SKM-1 treated with dmso at 0.1 percent for 144 hours (cell line): Measurements from ENCODE around the gene RNF125.
A peak's percentile ranks its signal among the peaks of the same experiment; 100 is the strongest.

Source experiments
- DNase-seq: peaks from one replicate; lab custom pipeline; 2025; ENCODE audit not compliant: unreplicated experiment; lab: John Stamatoyannopoulos, UW

Gene RNF125

DNA sequence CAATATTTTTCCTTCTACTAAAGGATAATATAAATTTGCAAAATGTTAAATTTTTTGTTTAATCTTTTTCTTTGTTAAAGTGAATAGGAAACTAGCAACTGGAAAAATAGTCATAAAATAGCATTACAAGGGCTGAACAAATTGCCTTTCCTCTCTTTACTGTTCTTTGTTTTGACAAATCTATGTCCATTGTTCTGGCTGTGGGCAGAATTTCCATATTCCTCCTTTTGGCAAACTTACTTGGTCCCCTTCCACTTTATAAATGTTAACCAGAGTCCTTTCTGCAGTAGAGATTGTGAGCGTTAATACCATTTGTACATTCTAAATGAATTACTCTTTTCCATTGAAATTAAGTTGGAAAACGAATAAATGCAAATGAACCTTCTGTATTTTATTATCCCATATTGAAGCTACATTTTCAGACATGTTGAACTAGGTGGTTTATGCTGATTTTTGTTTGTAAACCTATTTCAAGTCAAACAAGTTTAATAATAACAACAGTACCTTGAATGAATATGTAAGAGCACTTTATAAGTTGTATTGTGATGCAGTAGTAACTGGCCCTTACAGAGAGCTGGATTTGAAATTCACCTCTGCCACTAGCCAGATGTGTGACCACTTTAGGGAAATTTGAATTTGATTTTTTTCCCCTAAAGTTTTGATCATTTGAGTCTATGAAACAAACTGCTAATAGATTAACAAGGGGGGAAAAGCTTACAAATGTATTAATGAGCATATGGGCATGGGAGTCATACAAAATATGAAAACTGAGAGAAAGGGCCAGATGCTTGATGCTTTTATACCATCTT, 3.3 kb downstream of the RNF125 start:
- no peak for DNase-seq

DNA sequence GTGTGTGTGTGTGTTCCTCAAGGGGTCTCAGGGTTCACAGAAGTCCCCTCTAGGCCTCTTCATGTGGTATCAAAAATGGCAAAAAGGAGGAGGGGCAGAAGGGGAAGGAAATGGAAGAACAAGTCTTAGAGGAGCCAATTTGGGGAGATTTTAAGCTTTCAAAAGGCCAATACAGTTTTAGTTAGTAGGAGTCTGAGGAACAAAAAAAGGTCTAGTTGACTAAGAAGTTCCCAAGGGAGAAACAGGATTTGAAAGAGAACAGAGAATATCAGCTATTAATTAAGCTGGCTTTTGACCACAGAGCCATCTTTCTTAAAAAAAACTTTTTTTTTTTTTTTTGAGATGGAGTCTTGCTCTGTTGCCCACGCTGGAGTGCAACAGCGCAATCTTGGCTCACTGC, 7.1 kb downstream of the RNF125 start:
- DNase-seq, result no peak

DNA sequence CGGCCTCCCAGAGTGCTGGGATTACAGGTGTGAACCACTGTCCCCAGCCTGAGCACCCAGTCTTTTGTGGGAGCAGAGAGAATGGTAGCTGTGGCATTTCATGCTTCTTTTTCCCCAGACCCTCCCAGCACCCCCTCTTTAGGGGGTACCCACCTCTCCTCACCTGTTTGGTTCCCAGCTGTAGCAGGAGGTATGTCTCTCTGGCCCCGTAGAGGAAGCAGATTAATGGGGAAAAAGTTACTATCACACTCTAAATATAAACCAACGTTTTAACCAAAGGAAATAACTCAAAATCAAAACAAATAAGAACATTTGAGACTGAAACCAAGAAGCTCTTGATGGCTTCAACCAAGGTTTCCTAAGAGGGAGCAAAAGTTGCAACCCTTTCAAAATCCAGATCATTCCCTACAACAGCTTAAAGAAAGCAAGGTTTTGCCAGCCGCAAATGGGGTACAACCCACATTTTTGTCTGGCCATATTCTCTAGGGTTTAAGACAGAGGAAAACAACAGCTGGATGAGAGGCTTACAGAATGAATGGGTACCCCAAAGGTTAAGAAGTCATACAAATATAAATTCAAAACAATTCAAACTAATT, 8.0 kb downstream of the RNF125 start:
- DNase-seq, result no peak

DNA sequence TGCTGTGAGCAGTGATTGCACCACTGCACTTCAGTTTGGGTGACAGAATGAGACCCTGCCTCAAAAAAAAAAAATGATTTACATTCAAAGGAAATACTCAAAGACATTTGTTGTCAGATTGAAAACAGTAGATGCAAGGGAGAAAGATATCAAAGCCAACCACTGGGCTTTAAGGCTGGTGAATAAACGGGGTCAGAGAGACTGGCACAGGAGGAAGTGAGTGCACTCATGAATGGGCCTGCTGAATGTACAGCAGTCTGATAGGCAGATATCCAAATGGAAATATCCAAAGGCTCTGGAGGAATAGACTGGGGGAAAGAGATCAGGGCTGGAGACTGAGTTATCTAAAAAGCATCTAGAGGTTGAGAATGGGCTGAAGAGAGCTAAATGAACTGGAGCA, 10.9 kb downstream of the RNF125 start:
- DNase-seq, result no peak

DNA sequence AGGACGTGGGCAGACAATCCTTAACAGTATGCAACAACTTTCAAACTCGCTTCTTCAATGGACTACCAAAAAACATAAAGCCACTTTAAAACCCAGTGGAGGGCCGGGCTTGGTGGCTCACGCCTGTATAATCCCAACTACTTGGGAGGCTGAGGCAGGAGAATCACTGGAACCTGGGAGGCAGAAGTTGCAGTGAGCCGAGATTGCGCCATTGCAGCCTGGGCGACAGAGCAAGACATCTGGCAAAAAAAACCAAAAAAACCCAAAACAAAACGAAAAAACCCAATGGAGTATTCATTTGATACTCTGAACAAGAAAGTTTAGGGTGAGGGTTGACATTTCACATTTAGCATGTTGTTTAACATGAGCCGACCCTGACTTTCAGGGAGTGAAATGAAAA, 14.0 kb downstream of the RNF125 start:
- no peak for DNase-seq

DNA sequence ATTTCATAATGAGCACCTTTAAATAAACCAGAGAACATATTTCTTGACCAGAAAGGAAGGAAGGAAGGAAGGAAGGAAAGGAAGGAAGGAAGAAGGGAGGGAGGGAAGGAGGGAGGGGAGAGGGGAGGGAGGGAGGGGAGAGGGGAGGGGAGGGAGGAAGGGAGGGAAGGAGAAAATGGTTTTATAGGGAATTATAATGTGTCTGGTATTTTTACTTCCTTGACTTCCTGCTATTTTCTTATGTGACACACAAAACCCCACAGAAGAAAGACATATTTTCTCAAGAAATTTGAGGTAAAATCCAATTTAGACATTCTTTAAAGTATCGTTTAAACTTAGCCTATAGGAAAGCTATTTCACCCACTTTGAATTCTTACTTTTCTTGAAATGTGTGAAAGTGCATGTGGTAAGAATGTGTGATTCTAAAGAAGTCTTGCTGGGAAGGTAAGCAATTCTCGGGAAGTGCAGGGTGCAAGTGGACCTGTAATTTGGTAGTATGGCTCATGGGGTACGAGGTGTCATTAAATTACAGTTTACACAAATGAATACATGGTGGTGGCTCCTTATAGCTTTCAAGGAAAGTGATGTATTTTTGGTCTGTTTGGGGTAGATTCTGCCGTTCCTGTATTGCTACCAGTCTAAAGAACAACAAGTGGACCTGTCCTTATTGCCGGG, 18.0 kb downstream of the RNF125 start:
- no peak for DNase-seq

DNA sequence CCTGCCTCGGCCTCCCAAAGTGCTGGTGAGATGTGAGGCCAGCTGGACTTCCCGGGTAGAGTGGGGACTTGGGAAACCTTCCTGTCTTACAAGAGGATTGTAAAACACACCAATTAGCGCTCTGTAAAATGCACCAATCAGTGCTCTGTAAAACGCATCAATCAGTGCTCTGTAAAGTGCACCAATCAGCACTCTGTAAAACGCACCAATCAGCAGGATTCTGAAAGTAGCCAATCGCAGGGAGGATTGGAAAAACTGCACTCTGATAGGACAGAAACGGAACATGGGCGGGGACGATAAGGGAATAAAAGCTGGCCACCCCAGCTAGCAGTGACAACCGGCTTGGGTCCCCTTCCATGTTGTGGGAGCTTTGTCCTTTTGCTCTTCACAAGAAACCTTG, 19.0 kb downstream of the RNF125 start:
- no peak for DNase-seq

DNA sequence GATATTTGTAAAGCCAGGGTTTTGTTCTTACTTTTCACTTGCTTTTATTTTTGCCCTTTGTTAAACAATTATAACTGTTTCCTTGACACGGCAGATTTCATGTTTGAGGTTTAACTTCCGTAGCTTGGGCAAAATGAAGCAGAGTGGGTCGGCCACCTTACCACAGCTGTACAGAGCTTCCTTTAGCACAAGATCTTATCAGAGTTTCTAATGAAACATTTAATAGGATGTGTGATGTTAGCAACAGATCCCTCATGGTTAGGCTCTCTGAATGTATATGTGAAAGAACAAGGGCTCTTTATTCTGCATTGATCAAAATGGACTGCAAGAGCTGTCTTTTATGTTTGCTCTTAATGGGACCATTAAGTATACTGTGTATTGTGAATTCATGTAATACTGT, 22.3 kb downstream of the RNF125 start:
- DNase-seq, result peak; percentile 42

DNA sequence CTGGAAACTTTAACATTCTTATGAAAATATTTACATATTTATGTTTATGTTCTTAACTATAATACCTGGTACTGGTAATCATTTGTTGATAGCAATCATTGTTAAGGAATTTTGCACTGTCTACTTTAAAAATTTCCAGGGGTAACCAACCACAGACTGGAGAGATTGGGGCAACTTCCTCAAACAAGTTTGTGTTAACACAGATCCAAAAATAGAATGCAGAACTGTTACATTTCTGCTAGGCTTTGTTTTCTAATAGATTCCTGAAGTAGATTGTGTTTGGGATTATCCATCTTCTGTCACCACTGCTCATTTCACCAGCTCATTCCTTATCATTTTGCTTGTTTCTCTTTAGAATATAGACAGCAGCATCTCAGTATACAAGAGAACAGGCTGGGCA, 23.7 kb downstream of the RNF125 start:
- peak; percentile 81 for DNase-seq

DNA sequence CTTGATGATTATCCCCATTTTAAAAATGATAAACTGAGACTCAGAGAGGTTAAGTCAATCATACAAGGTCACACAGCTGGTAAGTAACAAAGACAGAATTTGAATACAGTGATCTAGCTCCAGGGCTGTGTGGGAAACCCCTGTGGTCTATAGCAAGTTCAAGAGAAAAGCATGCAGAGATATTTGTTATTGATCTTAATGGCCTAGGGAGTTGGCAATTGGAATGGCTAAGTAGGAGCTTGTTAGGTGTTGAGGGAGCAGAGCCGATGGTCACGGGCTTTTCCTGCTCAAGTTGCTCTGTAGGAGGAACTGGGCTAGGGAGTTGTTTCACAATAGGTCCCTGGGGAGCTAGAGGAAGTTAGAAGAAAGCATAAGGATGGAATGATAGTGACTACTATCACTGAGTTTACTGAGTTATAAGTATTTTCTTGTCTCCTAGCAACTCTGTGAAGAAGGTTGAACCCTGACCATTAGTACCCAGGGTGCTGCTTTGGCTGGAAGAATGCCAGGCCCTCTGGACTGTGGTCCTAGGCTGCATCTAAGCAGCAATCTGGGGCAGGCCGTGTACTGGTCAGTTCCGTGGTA, 30.0 kb downstream of the RNF125 start:
- DNase-seq, result peak; percentile 86

DNA sequence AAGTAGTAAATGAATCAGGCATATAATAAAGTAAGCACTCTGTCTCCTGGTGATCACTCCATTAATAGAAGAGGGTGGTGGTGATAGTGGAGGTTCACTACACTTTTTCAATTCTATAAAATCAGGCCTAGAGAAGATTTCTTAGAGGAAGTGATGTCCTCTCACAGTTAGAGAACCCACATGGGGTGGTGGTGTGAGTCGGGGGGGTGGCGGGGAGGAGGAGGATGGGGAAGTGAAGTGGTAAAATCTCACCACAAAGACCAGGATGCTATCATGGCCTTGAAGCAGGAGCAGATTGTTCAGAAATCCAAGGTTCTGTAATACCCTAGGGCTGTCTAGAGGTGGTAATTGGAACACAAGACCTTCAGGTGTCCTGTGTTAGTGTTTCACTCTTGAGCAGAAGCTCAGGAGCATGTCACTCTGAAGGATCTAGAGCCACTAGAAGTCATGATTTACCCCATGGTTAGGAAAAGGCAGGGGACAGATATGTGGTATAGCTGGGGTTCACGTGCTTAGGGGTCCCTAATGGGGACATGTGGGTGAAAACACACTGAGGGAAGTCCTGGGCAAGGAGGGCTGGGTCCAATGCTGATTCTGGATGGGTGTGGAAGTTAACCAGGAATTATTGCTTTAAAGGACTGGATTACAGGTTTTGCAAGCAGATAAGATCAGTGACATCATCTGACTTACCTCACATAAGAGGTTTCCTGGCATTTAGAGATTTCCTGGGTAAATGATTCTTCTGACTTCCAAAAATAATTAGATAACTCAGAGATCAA, 31.0 kb downstream of the RNF125 start:
- peak; percentile 79 for DNase-seq

DNA sequence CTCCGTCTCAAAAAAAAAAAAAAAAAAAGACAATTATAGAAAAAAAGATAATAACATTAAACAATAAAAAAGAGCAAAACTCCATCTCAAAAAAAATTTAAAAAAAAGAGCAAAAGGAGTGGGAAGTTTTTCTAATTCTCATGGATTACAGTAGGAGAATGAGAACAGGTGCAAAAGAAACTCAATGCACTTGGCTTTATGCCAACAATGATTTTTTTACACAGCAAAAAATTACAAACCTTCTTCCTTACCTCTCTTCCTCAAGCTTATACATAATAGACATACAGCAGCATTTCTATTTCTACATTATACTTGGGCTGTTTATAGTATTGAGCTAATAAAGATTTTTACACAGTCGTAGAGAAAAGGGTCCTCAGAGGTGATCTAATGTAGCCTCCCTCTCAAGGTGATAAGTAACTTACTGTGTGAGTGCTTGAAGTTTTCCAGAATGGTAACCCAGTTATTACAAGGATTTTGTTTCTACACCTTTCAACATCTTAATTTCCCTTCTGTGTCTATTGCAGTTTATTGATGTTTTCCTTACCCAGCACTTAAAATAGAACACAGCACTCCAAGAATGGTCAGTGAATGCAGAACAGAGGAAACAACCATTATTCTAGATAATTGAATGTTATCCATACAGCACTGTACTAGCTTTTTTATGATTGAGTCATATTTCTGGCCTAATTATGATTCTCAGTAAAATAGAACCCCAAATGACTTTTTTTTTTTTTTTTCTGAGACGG, 38.2 kb downstream of the RNF125 start:
- no peak for DNase-seq

DNA sequence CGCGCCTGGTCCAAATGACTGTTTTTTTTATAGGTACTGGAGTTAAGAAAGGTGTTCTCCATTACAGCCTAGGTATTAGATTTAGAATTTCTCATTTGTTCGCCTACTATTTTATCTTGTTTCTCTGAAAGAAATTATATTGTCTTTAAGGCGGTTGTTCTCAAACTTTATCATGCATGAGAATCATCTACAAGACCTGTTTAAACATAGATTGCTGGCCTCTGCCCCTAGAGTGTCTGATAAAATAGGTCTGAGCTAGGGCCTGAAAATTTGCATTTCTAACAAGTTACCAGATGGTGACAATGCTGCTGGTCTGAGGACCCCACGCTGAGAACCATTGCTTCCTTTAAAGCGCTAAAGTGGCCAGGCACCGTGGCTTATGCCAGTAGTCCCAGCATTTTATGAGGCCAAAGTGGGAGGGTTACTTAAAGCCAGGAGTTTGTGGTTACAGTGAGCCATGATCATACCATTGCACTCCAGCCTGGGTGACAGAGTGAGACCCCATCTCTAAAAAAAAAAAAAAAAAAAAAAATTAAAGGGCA, 39.1 kb downstream of the RNF125 start:
- DNase-seq, result no peak

DNA sequence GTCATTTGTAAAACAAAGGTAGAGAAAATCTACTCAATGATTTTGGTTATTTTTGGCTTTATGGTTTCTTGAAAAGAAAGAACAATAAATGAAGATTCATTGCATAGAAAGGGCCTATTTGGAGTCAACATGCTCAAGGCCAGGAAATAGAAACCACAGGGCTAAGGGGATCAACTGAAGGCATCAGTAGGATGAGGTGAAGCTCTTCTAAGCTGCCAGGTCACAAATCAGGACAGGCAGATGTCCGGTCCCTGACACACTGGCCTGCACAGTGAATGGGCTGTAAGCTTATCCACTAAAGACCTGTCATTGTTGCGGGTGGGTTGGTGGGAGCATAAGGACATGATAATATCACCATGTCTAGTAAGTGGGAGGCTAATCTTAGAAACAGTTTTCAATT, 41.4 kb downstream of the RNF125 start:
- DNase-seq, result no peak

DNA sequence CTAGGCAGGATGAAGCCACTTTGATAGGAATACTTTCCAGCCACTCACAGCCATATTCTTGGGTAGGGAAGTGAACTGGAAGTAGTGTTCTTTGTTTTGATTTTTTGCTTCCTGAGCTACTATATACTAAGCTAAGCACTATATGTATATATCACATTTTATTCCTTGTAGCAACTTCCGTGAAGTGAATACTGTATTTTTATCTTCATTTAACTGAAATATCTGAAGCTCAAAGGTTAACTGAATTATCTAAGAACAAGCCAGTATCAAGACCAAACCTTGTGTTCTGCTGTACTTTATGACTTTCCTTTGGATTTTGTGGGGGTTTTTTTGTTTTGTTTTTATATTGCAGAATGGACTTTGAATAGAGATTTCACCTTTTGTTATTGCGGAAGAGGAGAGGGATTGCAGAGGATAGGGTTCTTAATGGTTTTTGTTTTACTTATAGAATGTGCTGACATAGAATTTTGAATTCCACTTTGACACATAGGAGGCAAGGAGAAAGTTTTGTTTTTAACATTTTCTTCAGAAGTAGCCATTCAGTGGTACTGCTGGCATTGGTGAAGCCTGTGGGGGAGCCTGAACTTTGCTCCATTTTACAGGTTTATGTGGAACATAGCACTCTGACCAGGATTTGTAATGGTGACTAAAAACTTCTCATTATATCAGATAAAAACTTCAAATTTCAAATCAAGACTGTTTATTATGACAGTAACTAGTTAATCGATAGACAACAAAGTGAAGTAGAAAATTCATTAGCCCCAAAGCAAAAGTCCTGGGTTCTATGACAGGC, 48.9 kb downstream of the RNF125 start:
- DNase-seq, result no peak

DNA sequence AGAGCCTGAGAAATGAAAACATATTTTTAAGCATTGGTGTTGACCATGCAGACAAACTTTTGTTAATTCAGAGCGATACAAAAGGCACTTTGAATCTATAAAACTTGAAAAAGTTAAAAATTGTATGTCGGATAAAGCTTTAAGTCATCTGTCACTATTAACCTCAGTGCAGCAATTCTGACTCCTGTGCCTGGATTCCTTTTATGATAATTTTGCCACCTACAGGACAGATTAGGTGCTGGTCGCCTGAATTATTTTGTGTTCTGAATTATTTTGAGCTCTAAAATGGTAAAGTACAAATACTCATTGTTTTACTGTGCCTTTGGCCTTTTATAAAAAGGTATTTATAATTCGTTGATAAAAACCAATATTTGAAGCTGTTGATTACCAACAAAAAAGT, 53.7 kb downstream of the RNF125 start:
- no peak for DNase-seq

DNA sequence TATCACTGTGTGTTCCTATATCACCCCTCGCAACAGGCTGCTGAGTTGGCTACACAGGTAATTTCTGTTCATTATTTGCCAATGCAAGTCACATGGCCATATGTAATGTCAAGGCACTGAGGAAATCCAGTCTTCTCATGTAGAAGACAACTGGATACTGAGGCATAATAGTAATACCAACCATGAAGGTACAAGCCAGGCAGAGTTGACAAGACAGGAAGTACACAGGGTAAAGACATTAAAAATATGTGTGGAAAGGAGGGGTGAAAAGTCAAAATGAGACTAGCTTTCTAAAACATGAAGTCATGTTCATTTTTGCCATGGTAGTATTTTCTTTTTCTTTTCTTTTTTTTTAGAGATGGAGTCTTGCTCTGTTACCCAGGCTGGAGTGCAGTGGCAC, 55.6 kb downstream of the RNF125 start:
- no peak for DNase-seq

DNA sequence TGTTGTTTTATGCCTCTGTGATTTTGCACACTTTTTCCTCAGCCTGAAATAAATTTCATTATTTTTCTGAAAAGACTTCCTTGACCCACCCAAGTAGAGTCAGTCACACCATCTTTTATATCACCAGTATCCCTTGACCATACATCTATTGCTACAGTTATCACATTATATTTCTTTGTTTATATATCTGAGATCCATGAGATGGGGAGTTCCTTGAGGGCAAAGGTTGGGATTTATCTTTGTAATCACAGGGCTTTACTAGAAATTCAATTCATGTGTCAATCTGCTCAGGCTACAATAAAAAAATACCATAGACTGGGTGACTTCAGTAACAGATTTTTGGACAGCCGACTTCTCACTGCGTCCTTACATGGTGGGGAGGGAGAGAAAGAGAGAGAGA, 60.2 kb downstream of the RNF125 start:
- DNase-seq, result no peak

DNA sequence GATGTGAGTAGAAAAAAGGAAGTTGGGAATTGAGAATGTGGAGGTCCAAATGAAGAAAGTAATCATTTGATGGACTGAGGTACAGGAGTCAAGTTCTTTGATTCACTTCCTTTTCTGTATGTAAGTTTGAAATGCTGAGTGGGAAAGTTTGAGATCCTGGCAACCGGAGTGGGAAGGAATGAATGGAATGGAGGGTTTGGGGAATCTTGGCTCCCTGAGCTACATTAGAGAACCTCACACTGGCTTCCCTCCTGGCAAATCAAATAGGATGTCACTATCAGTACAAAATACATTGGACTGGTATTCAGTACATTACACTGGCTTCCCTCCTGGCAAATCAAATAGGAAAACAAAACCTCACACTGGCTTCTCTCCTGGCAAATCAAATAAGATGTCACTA, 63.3 kb downstream of the RNF125 start:
- no peak for DNase-seq
